K562 (cell line): ENCODE results near the gene NT5DC4. TPM values are rescaled to one million over a fixed set of nuclear protein-coding genes. Genes with fewer than 3 reads are reported as not detected.

Experiments
- ATAC-seq: fragments of 200-7000 bp; cut with Tn5 transposase; 3 replicates; pipeline ENCODE4 v1.9.1; 2020; ENCODE audit warnings: moderate library complexity
- BruUV-seq: library from RNA; stranded (reverse); fragments of 400-500 nt; replicated peaks from 2 replicates; lab custom pipeline; 2021; lab: Mats Ljungman, UMichigan
- CTCF ChIA-PET: fragments of 300-600 bp; formaldehyde crosslinking; extraction: SDS; loops from one replicate; lab custom pipeline; 2021; ENCODE audit warnings: low intra/inter-chr PET ratio; lab: Yijun Ruan, JAX
- POLR2A ChIA-PET: fragments of 300-600, 350-650 bp; sonication (Branson Sonifier 250); formaldehyde crosslinking; extraction: SDS; loops from one replicate; lab custom pipeline; 2021; ENCODE audit warnings: antibody characterized with exemption, inconsistent platforms; lab: Yijun Ruan, JAX
- DNase-seq, 4 experiments: peaks; one replicate each; pipeline versions ENCODE4 v3.0.0 to v3.0.0-alpha.2; 2011 to 2018; ENCODE audit warnings: low spot score in 3 of 4, mixed read lengths in 3 of 4; ENCODE audit errors: extremely low read depth in 1 of 4
- FAIRE-seq: peaks from 2 replicates; lab custom pipeline; 2011; peaks lifted over from hg19 to GRCh38; lab: Jason Lieb, UNC
- H2AFZ ChIP-seq: 2 replicates; pipeline ENCODE4 v1.6.0; 2011; ENCODE audit warnings: low read depth, low read length, control low read depth, inconsistent platforms
- H3K27ac ChIP-seq: fragments of 200-600 bp; 3 replicates; pipeline ENCODE4 v1.8.0; 2011; ENCODE audit warnings: low read depth, mild to moderate bottlenecking, control low read depth, inconsistent platforms, low read length, moderate library complexity, mixed read lengths; ENCODE audit errors: extremely low read depth
- H3K27me3 ChIP-seq, 2 experiments: fragments of 300-600 bp in 1 of 2; 2 replicates in 1 of 2; 3 replicates in 1 of 2; pipeline versions ENCODE4 v1.6.0 to v1.8.0; 2011; ENCODE audit warnings: inconsistent platforms in 2 of 2, low read length in 2 of 2, mild to moderate bottlenecking in 1 of 2, mixed read lengths in 1 of 2, moderate library complexity in 1 of 2; ENCODE audit not compliant: control insufficient read depth in 2 of 2, insufficient read depth in 2 of 2
- H3K36me3 ChIP-seq: fragments of 300-600 bp; 3 replicates; pipeline ENCODE4 v1.8.0; 2011; ENCODE audit warnings: mild to moderate bottlenecking, low read length, inconsistent platforms; ENCODE audit not compliant: control insufficient read depth, insufficient read depth
- H3K4me1 ChIP-seq, 2 experiments: fragments of 200-600 bp in 1 of 2; replicated peaks in 1 of 2; 2 replicates in 1 of 2; 3 replicates in 1 of 2; pipeline versions ENCODE4 v1.5.1 to v1.8.0; 2011; ENCODE audit warnings: inconsistent platforms in 2 of 2, low read length in 2 of 2, mild to moderate bottlenecking in 1 of 2, mixed read lengths in 1 of 2, moderate library complexity in 1 of 2; ENCODE audit not compliant: control insufficient read depth in 2 of 2, insufficient read depth in 2 of 2
- H3K4me2 ChIP-seq: 2 replicates; pipeline ENCODE4 v1.6.1; 2011; ENCODE audit warnings: low read length, control low read depth, inconsistent platforms, mixed read lengths; ENCODE audit not compliant: insufficient read depth
- H3K4me3 ChIP-seq: fragments of 200-600 bp; sonication (generic), shearing (Covaris generic); 2 replicates; pipeline ENCODE4 v1.5.1; 2016; ENCODE audit warnings: control low read depth, inconsistent platforms
- H3K79me2 ChIP-seq: fragments of 200-600 bp; 3 replicates; pipeline ENCODE4 v1.8.0; 2011; ENCODE audit warnings: low read length, inconsistent platforms; ENCODE audit not compliant: control insufficient read depth, insufficient read depth
- H3K9ac ChIP-seq, 2 experiments: 2 replicates each; pipeline versions ENCODE4 v1.6.0 to v1.6.1; 2011; ENCODE audit warnings: low read depth in 2 of 2, low read length in 2 of 2, control low read depth in 1 of 2, inconsistent platforms in 1 of 2, mild to moderate bottlenecking in 1 of 2, mixed read lengths in 1 of 2; ENCODE audit not compliant: insufficient read depth in 1 of 2
- H3K9me1 ChIP-seq: one replicate; pipeline ENCODE4 v1.6.0; 2011; ENCODE audit warnings: inconsistent platforms, mild to moderate bottlenecking, low read length, moderate library complexity; ENCODE audit not compliant: control insufficient read depth, insufficient read depth
- H3K9me3 ChIP-seq: replicated peaks from 2 replicates; pipeline ENCODE4 v1.5.1; 2011; ENCODE audit warnings: low read depth, low read length, inconsistent platforms; ENCODE audit not compliant: control insufficient read depth, insufficient read depth
- H4K20me1 ChIP-seq: replicated peaks from 2 replicates; pipeline ENCODE4 v1.6.1; 2011; ENCODE audit warnings: low read length, inconsistent platforms, mixed read lengths; ENCODE audit not compliant: control insufficient read depth, insufficient read depth
- KAT8 ChIP-seq: fragments of 450-650 bp; IDR thresholded peaks from 2 replicates; pipeline ENCODE4 v1.6.1; 2016; ENCODE audit warnings: low read depth, mild to moderate bottlenecking
- KDM1A ChIP-seq, 2 experiments: fragments of 450-650 bp; IDR thresholded peaks; 2 replicates each; pipeline ENCODE4 v1.6.1; 2016; ENCODE audit warnings: mild to moderate bottlenecking in 2 of 2
- LEF1 ChIP-seq: fragments of 450-650 bp; IDR thresholded peaks from 2 replicates; pipeline ENCODE4 v1.6.1; 2016; ENCODE audit warnings: mild to moderate bottlenecking
- RB1 ChIP-seq: fragments of 450-650 bp; IDR thresholded peaks from 2 replicates; pipeline ENCODE4 v1.6.1; 2017; ENCODE audit warnings: low read depth, mild to moderate bottlenecking
- SAFB ChIP-seq: fragments of 200-400 bp; formaldehyde crosslinking; IDR thresholded peaks from 2 replicates; pipeline ENCODE4 v1.6.1; 2017; ENCODE audit warnings: low read depth, low read length, borderline replicate concordance
- SAFB2 ChIP-seq: fragments of 200-400 bp; formaldehyde crosslinking; IDR thresholded peaks from 2 replicates; pipeline ENCODE4 v1.6.1; 2018; ENCODE audit warnings: borderline replicate concordance, low read length, low read depth, moderate library complexity; ENCODE audit not compliant: severe bottlenecking
- TEAD1 ChIP-seq, 2 experiments: fragments of 450-650 bp in 1 of 2; sonication (generic) in 1 of 2; formaldehyde crosslinking; IDR thresholded peaks; 2 replicates each; pipeline versions ENCODE4 v1.4.0 to v1.8.0; 2020 to 2022; ENCODE audit warnings: mild to moderate bottlenecking in 2 of 2, missing genetic modification reagents in 1 of 2
- ZC3H11A ChIP-seq: IDR thresholded peaks from 2 replicates; pipeline ENCODE4 v1.6.1; 2012; ENCODE audit warnings: low read depth, low read length, improper control_type of control experiment
- ZNF124 ChIP-seq: sonication (generic); formaldehyde crosslinking; IDR thresholded peaks from 2 replicates; pipeline ENCODE4 v1.8.1; 2022; ENCODE audit warnings: missing genetic modification reagents
- ZNF263 ChIP-seq: sonication (generic); formaldehyde crosslinking; IDR thresholded peaks from 2 replicates; pipeline ENCODE4 v1.8.0; 2022; ENCODE audit warnings: mild to moderate bottlenecking, missing genetic modification reagents, borderline replicate concordance
- ZNF695 ChIP-seq: fragments of 450-650 bp; formaldehyde crosslinking; IDR thresholded peaks from 2 replicates; pipeline ENCODE4 v1.4.0; 2020; ENCODE audit warnings: mild to moderate bottlenecking, moderate library complexity
- ZNF766 ChIP-seq: fragments of 200-800 bp; sonication (Bioruptor generic); conservative IDR thresholded peaks from 2 replicates; pipeline ENCODE4 v1.6.1; 2016; ENCODE audit warnings: missing genetic modification characterization, missing compliant biosample characterization
- WGBS: fragments of 100-300 bp; shearing (Covaris generic); methylation state at CpG from one replicate; pipeline ENCODE4 v1.1.6; 2016; ENCODE audit warnings: low coverage, mixed read lengths; ENCODE audit not compliant: insufficient coverage; ENCODE audit errors: missing lambda C conversion rate; 5-methylcytosine and 5-hydroxymethylcytosine counted together
- in situ Hi-C: fragments of 300-500 bp; cut with MboI; formaldehyde crosslinking; loops from 4 replicates; pipeline ENCODE4 v1.15.0; 2018; ENCODE audit warnings: inconsistent platforms, mixed read lengths
- intact Hi-C: fragments of 100-400 bp; cut with micrococcal nuclease; formaldehyde crosslinking; loops from 2 replicates; pipeline ENCODE4 v1.14.2; 2022
- polyA plus RNA-seq, 8 experiments: library from polyadenylated mRNA; depleted of rRNA in 4 of 8; stranded (reverse) in 5 of 8; unstranded in 3 of 8; fragments of >200 nt; fragmentation: Nextera tagmentation in 2 of 8; fragmentation: Illumina TruSeq in 1 of 8; extraction: Ambion mirVana in 2 of 8; extraction: Trizol in 1 of 8; gene quantifications; 2 replicates each; pipeline versions ENCODE4 v1.2.1 to v1.2.3, GENCODE V29; 2011 to 2014; ENCODE audit warnings: inconsistent platforms in 1 of 8, missing spikeins in 1 of 8
- total RNA-seq, 7 experiments: library from RNA; depleted of rRNA in 6 of 7; stranded (reverse); fragments of >200 nt in 6 of 7; fragmentation: Illumina TruSeq in 2 of 7; extraction: Trizol in 2 of 7; gene quantifications; 2 replicates each; pipeline versions ENCODE4 v1.2.1 to v1.2.3, GENCODE V29; 2011 to 2021; ENCODE audit warnings: low replicate concordance in 1 of 7
- TF ChIP-seq, protein P1 (sequence below): fragments of 450-650 bp; IDR thresholded peaks from 2 replicates; pipeline ENCODE4 v1.6.1; 2016
- TF ChIP-seq, protein P2 (sequence below): fragments of 450-650 bp; IDR thresholded peaks from 2 replicates; pipeline ENCODE4 v1.6.1; 2016; ENCODE audit warnings: borderline replicate concordance

The NT5DC4 gene
- total and polyA plus RNA-seq, 9 of the 15 experiments (the other 6 are each of a cell fraction or from before 2014, with no cell fraction given), result 0.44 to 6.9 (median 2.5) TPM

DNA sequence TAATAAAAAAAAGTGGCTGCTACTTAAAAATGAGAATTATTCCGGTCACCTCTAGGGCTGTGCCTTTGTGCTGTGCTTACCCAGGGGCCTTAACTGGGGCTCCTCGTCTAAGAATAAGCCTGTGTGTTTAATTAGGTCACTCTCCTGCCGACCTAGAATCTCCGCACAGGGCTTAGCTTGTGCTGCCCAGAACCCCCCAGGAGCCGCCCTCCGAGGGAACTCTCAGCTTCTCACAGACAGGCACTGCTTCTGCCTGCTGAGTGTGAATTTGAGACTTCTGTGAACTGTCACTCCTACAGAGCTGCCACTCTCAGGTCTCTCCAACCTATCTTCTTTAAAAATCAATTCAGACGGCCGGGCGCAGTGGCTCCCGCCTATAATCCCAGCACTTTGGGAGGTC is 11.9 kb upstream of the NT5DC4 start:
- H3K9me3 ChIP-seq, result no peaks in the 10 kb centered on the region
- no peaks in the 10 kb centered on the region for H3K9me1 ChIP-seq
- no peak for DNase-seq
- CTCF ChIA-PET, result no interaction called here
- no peaks in the 10 kb centered on the region for H3K36me3 ChIP-seq
- POLR2A ChIA-PET, result interaction anchor here (0.6 to 0.8 kb wide), 2 partner anchors 11 to 220 kb away, joined by 3 to 5 read pairs; no protein-coding TSS in a partner anchor
- no peaks in the 10 kb centered on the region for H3K27me3 ChIP-seq
- intact Hi-C loops (loop anchor here (5.0 kb wide), 1 partner anchor 62 kb away; the partner anchor contains the start of gene SLC20A1), in situ Hi-C loops (no loop called here)
- H2AFZ ChIP-seq, result peak overlapping the region; percentile 40; the same call in 1 of the 2 replicates
- no peak overlapping the region for H3K4me3 ChIP-seq
- peaks cover 50 to 70% of the 10 kb centered on the region in 2 experiments for H3K4me1 ChIP-seq
- H3K79me2 ChIP-seq, result no peaks in the 10 kb centered on the region
- 58% methylated on average over 10 of the region's 10 CpGs for WGBS
- H3K9ac ChIP-seq, result peak overlapping the region in 1 of 2 experiments; percentile 79; a peak in 1 of 4 replicates
- FAIRE-seq, result no peak
- no peaks in the 10 kb centered on the region for H4K20me1 ChIP-seq
- no TSS peak for BruUV-seq
- no peak for ATAC-seq
- H3K4me2 ChIP-seq, result no peak overlapping the region; the same call in 1 of the 2 replicates
- TF ChIP-seq TEAD1 (CRISPR knock-in tag; IDR thresholded peaks at IDR 0.05), result no peak
- TF ChIP-seq, protein P1, sequence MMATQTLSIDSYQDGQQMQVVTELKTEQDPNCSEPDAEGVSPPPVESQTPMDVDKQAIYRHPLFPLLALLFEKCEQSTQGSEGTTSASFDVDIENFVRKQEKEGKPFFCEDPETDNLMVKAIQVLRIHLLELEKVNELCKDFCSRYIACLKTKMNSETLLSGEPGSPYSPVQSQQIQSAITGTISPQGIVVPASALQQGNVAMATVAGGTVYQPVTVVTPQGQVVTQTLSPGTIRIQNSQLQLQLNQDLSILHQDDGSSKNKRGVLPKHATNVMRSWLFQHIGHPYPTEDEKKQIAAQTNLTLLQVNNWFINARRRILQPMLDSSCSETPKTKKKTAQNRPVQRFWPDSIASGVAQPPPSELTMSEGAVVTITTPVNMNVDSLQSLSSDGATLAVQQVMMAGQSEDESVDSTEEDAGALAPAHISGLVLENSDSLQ, result peak; percentile 24; the same call in 1 of the 2 replicates
- H3K27ac ChIP-seq, result no peak overlapping the region

DNA sequence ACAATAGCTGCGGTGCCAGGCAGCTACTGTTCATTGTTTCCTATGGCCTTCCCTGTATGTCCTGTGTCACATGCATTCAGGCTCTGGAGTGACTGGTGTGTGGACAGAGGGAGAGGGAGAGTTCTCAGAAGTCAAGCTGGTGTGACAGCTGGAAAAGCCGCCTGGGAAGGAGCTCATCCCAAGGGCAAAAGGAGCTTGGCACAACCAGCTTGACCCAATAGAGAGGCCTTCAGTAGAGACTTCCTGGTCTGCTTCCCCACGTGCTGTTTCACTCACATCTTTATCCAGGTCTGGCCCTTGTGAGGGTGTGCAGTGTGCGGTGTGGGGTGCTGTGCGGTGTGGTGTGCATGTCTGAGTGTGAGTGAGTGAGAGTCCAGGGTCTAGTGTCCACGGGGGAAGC is 11.1 kb upstream of the NT5DC4 start:
- H3K79me2 ChIP-seq, result no peaks in the 10 kb centered on the region
- no peaks in the 10 kb centered on the region for H4K20me1 ChIP-seq
- intact Hi-C loops (loop anchor here (5.0 kb wide), 1 partner anchor 62 kb away; the partner anchor contains the start of gene SLC20A1), in situ Hi-C loops (no loop called here)
- no peaks in the 10 kb centered on the region for H3K9me3 ChIP-seq
- WGBS, result 76% methylated on average over 6 of the region's 6 CpGs
- peak overlapping the region in 1 of 2 experiments; percentile 43; a peak in 1 of 4 replicates for H3K9ac ChIP-seq
- POLR2A ChIA-PET, result interaction anchor here (0.6 to 0.8 kb wide), 2 partner anchors 11 to 219 kb away, joined by 3 to 5 read pairs; no protein-coding TSS in a partner anchor
- H2AFZ ChIP-seq, result peak overlapping the region; percentile 35
- no TSS peak for BruUV-seq
- H3K36me3 ChIP-seq, result no peaks in the 10 kb centered on the region
- no peaks in the 10 kb centered on the region for H3K9me1 ChIP-seq
- DNase-seq (no peak), ATAC-seq (no peak), FAIRE-seq (no peak)
- no peak overlapping the region for H3K4me2 ChIP-seq
- H3K27ac ChIP-seq, result no peak overlapping the region
- H3K27me3 ChIP-seq, result no peaks in the 10 kb centered on the region
- CTCF ChIA-PET, result no interaction called here
- no peak overlapping the region for H3K4me3 ChIP-seq
- peaks cover 50 to 69% of the 10 kb centered on the region in 2 experiments for H3K4me1 ChIP-seq
- TF ChIP-seq ZNF695 (CRISPR knock-in tag) (no peak), ZNF263 (CRISPR knock-in tag) (no peak), ZNF124 (CRISPR knock-in tag) (no peak), SAFB2 (no peak), KAT8 (no peak), SAFB (no peak), RB1 (no peak), LEF1 (no peak), ZNF766 (CRISPR knock-in tag) (no peak), ZC3H11A (no peak), KDM1A (IDR thresholded peaks at IDR 0.05) (no peak)
- TF ChIP-seq, protein P2, sequence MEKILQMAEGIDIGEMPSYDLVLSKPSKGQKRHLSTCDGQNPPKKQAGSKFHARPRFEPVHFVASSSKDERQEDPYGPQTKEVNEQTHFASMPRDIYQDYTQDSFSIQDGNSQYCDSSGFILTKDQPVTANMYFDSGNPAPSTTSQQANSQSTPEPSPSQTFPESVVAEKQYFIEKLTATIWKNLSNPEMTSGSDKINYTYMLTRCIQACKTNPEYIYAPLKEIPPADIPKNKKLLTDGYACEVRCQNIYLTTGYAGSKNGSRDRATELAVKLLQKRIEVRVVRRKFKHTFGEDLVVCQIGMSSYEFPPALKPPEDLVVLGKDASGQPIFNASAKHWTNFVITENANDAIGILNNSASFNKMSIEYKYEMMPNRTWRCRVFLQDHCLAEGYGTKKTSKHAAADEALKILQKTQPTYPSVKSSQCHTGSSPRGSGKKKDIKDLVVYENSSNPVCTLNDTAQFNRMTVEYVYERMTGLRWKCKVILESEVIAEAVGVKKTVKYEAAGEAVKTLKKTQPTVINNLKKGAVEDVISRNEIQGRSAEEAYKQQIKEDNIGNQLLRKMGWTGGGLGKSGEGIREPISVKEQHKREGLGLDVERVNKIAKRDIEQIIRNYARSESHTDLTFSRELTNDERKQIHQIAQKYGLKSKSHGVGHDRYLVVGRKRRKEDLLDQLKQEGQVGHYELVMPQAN, result no peak
